ENCODE data around the gene SPOCK3.
"Not testable (repeated sequence)": the region's sequence is repeated elsewhere in the genome, so short reads cannot be mapped to it uniquely, and the experiment has no call there.

Gene SPOCK3

DNA sequence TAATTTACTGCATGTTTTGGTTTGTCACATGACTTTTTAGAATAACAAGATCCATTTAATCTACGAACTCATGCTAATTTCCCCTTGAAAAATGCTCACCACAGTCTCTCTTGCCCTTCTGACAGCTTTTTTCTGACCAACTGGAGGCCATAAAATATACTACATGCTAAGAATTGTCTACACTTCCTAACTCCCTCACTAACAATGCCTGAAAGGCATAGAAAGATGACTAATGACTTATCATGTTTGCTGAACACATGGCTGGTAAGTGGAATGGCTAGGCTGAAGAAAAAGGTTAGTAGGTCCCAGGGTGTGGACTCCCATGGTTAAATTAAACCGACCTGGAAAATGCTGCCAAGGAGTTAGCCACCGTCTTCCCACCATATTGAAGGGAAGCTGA, 309.9 kb downstream of the SPOCK3 start:
- DNase-seq: no peak

- no peak for DNase-seq
Observed at GRCh38 chr4:166913926-166914325, 320.4 kb downstream of the SPOCK3 start.

GRCh38 chr4:166903408-166903807, 330.9 kb downstream of the SPOCK3 start:
- DNase-seq: no peak

GRCh38 chr4:166902941-166903340, 331.4 kb downstream of the SPOCK3 start:
- DNase-seq: no peak

GRCh38 chr4:166896254-166896653, 338.0 kb downstream of the SPOCK3 start:
- DNase-seq: no peak

GRCh38 chr4:166895771-166896170, 338.5 kb downstream of the SPOCK3 start:
- DNase-seq: no peak

- no peak for DNase-seq
Observed at GRCh38 chr4:166887457-166887856, 346.8 kb downstream of the SPOCK3 start.

GRCh38 chr4:166886718-166887117, 347.6 kb downstream of the SPOCK3 start:
- no peak for DNase-seq

DNA sequence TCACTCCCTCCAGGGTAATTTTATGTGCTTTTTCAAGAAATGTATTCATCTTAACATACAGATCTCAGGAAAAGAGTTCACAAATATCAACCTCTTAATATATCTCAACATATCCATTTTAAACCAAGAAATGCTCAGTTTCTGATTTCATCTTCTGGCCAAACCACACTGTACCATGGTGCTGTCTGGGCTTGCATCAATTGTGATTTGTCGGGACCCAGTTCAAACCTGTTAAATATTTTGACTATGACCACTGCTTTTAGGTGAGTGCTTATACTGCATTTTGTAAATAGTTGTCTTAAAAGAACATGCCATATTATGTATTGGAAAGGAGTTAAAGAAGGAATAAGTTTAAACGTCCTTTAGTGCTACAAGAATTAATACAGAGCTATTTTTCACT, 352.1 kb downstream of the SPOCK3 start:
- DNase-seq: no peak

DNA sequence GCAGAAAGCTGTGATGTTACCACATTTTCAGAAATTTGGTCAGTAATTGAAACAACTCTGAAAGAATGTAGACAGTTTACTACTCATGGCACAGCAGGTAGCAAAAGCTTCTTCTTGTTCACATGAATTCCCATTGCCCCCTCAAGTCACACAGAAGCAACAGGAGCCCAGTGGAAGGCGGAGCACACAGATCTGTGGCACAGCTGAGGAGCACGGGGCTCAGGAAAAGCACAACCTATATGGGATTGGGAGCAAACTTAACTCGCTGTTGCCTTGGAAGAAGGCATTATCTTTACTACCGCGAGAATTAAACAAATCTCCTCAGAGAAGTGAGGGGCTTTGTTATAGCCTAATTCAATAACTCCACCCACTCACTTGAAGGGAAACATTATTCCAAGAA, 358.5 kb downstream of the SPOCK3 start:
- DNase-seq: no peak

DNA sequence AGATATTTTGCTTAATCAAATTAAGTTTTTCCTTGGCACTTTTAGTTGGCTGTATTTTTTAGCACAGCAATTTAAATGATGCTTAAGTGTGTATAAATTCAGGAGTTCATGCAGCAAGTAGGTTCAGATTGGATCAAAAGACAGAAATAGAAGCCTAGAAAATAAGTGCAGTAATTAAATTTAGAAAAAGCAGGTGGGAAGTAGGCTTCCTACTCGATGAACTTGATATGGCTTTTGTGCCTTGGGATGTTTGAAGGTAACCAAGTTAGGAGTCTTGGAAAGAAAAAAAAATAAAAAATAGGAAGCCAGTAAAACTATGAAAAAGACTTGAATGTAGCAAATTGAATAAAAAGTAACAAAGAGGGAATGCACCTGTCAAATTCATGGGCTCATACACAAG, 372.3 kb downstream of the SPOCK3 start:
- DNase-seq: no peak

DNA sequence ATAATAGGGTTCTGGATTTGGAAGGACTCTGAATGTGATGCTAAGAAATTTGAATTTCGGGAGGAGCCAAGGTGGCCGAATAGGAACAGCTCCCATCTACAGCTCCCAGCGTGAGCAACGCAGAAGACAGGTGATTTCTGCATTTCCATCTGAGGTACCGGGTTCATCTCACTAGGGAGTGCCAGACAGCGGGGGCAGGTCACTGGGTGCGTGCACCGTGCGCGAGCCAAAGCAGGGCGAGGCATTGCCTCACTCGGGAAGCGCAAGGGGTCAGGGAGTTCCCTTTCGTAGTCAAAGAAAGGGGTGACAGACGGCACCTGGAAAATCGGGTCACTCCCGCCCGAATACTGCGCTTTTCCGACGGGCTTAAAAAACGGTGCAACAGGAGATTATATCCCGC, 383.9 kb downstream of the SPOCK3 start:
- DNase-seq: not testable (repeated sequence)

- no peak for DNase-seq
Observed at GRCh38 chr4:166846939-166847338, 387.4 kb downstream of the SPOCK3 start.

- no peak for DNase-seq
Observed at GRCh38 chr4:166842795-166843261, 391.5 kb downstream of the SPOCK3 start.

DNA sequence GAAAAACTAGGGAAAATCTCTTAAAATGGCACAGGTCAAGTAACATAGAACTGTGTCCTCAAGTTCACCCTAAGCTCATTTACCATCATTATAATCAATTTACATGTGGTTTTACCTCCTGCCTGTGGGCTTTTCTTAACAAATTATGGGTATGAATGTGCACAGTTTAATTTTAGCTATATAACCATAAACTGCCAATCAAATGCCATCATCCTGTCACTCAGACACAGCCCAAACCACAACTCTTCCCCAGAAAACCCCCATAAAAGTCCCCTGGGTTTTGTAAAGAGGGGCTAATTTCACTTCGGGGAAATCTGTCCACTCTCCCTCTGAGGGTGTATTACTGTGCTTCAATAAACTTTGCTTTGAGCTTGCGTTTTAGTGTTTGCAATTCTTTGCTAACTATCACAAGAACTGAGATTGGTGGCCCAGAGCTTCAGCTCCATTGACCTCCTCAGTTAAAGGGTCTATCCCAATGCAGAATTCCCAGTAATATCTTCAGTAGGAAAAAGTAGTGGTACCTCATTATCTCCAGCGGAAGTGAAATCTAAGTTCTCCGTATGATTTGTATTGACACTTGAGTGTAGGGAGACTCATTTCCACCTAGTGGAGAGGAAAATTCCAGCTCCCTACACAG, 394.6 kb downstream of the SPOCK3 start:
- no peak for DNase-seq

DNA sequence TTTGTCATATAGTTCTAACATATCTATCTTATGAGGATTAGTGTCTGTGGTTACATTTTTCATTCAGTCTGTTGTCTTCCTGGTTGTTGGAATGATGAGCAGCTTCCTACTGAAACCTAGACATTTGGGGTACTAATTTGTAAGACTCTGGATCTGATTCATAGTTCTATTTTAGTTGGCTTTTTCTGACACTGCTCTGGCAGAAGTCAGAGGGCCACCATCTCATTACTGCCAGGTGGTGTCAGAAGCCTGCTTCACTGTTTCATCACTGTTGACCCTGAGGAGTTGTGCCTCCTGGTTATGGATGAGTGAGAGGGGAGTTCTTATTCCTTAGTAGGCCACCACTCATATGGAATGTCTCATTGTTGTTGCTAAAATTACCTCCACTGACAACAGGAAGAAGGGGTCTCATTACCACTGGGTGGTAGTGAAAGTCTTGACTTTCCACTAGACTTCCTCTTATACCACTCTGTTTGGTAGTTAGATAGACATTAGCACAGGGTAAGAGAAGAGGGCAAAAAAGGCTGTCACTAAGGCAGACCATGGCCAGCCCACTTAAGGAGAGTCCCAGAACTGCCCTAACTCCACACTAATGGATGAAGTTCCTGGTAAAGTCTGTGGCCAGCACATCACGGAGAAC, 395.2 kb downstream of the SPOCK3 start:
- DNase-seq: no peak

- no peak for DNase-seq
Observed at GRCh38 chr4:166836865-166837264, 397.4 kb downstream of the SPOCK3 start.

- no peak for DNase-seq
Observed at GRCh38 chr4:166827629-166828028, 406.7 kb downstream of the SPOCK3 start.

GRCh38 chr4:166827167-166827566, 407.1 kb downstream of the SPOCK3 start:
- no peak for DNase-seq

- no peak for DNase-seq
Observed at GRCh38 chr4:166823848-166824247, 410.4 kb downstream of the SPOCK3 start.

- no peak for DNase-seq
Observed at GRCh38 chr4:166823126-166823525, 411.2 kb downstream of the SPOCK3 start.

DNA sequence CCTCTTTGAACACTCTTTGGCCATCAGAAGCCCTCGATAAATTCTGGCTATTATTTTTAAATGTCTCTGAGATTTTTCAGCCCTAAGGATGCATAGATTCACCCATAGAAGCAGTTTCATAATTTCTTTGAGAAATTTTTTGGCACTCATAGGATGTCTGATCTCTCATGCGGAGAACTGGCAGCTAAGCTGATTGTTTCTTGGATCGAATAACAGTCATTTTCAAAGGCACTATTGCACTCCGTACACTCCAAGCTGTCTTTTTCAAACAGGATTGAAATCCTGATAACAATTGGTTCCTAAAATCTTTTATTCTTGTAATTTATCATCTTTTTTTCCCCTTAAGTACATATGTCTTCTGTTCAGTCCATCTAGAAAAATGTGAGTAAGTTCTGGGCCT, 411.9 kb downstream of the SPOCK3 start:
- DNase-seq: no peak

DNA sequence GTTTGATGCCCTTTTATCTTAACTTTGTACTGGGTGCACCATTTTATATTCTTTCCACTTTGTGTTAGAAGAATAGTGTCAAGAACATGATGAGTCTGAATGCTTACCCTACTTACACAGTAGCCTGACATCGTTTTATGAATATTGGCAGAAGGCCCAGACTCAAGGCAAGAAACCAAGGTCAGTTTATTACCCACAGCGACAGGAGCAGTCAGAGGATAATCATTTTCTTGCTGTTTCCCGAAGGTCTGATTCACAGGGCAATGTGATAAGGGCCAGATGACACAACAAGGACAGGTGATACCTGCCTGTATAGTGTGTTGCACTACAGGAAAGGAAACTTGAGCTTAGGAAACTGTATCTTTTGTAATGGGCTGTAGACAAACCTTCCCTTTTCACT, 417.4 kb downstream of the SPOCK3 start:
- DNase-seq: no peak

DNA sequence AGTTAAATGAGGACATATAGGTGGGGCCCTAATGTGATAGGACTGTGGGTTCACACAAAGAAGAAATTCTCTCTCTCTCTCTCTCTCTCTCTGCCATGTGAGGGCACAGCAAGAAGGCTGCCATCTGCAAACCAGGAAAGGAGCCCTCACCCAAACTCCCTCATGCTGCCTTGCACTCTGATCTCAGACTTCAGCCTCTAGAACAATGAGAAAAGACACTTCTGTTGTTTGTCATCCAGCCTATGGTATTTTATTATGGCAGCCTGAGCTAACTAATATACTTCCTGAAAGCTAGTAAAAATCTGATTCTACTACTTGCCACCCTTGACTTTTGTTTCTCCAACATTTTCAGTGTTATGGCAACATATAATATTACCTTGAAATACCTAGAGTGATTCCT, 425.9 kb downstream of the SPOCK3 start:
- no peak for DNase-seq

DNA sequence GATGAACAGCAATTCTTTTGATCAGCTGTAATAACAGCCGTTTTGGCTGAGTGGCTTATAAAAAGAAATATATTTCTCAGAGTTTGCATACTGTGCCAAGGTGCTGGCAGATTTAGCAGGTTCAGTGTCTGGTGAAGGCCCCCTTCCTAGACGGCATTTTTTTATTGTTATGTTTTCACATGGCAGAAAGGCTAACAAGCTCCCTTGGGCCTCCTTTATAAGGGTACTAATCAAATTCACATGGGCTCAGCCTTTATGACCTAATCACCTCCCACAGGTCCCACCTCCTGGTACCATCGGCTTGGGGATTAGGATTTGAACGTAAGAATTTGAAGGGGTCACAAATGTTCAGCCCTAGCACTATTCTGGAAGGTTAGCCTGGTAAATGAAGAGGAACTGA, 431.9 kb downstream of the SPOCK3 start:
- no peak for DNase-seq

Data from CD4-positive, alpha-beta T cell treated with Interleukin-1 beta for 1 hour (primary cell).